Measurements from ENCODE around the gene SLC25A30. TPM values are rescaled to one million over a fixed set of nuclear protein-coding genes. Genes with fewer than 3 reads are reported as not detected.
A peak's percentile ranks its signal among the peaks of the same experiment; 100 is the strongest.

Gene SLC25A30
- total RNA-seq, 3 donors from 2014 or later (not counting 1 experiment from before 2014, with no cell fraction given) = 15.0 to 22.3 (median 22.0) TPM

DNA sequence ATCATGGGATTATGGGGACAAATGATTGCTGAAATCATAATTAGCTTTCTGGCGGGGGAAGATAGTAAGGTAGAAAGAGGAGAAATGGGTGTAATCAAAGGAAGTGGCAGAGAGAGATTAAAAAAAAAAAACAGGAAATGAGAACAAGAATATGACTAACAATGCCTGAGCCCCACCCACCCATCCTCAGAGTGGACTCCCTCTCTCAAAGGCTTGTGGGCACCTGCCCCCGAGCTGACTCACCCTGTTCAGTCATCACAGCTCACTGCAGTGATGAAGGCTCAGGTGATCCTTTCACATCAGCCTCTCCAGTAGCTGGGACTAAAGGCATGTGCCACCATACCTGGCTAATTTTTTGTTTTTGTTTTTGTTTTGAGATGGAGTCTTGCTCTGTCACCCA lies 50.8 kb downstream of the SLC25A30 start:
- Histone ChIP-seq H3K9me3 (ENCODE audit: control insufficient read depth, insufficient read depth, low read length) (no peaks in the 10 kb centered on the region), H3K36me3 (ENCODE audit: control insufficient read depth, insufficient read depth, low read length) (no peaks in the 10 kb centered on the region), H3K27me3 (ENCODE audit: control insufficient read depth, insufficient read depth, low read length) (no peaks in the 10 kb centered on the region), H3K27ac (ENCODE audit: low read length) (peak overlapping the region; percentile 36), H3K4me1 (ENCODE audit: control insufficient read depth, insufficient read depth, low read length) (peaks cover 34% of the 10 kb centered on the region), H3K4me3 (ENCODE audit: low read length) (no peak overlapping the region)
- TF ChIP-seq, protein P1, sequence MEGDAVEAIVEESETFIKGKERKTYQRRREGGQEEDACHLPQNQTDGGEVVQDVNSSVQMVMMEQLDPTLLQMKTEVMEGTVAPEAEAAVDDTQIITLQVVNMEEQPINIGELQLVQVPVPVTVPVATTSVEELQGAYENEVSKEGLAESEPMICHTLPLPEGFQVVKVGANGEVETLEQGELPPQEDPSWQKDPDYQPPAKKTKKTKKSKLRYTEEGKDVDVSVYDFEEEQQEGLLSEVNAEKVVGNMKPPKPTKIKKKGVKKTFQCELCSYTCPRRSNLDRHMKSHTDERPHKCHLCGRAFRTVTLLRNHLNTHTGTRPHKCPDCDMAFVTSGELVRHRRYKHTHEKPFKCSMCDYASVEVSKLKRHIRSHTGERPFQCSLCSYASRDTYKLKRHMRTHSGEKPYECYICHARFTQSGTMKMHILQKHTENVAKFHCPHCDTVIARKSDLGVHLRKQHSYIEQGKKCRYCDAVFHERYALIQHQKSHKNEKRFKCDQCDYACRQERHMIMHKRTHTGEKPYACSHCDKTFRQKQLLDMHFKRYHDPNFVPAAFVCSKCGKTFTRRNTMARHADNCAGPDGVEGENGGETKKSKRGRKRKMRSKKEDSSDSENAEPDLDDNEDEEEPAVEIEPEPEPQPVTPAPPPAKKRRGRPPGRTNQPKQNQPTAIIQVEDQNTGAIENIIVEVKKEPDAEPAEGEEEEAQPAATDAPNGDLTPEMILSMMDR (IDR thresholded peaks at IDR 0.05) = no peak
- Mint-ChIP-seq H3K27me3 (ENCODE audit: low read depth in 2 of 2) (no peaks in the 10 kb centered on the region), H3K27ac (peak overlapping the region; percentile 60 to 73), H3K4me1 (peaks cover 34 to 50% of the 10 kb centered on the region in 2 donors), H3K4me3 (peak overlapping the region; percentile 75), H3K9me3 (no peaks in the 10 kb centered on the region), H3K36me3 (no peaks in the 10 kb centered on the region)
- peak; percentile 61 to 92 for DNase-seq
- 5% methylated on average over 2 of the region's 2 CpGs for WGBS (ENCODE audit: insufficient coverage)
- intact Hi-C loops (cut with micrococcal nuclease) = loop anchor here (1.0 to 10.0 kb wide), 3 partner anchors 26 to 97 kb away; partner anchors contain the start of genes COG3, SLC25A30 and TPT1
- peak; percentile 96 to 97 (median 96) for ATAC-seq

DNA sequence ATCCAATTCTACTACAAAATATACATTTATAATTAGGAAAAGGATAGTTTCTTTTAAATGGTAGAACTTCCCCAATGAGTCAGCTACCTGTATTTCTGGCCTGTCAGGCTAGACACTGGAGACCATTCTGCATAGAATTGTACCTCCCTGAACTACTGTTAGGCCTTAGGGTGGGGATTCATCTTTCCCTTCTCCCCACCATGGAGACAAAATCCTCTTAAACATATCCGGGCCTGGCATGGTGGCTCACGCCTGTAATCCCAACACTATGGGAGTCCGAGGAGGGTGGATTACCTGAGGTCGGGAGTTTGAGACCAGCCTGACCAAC lies 52.7 kb downstream of the SLC25A30 start:
- H3K4me3 ChIP-seq (ENCODE audit: low read length) = no peak overlapping the region
- DNase-seq = no peak
- TF ChIP-seq, protein P1 (IDR thresholded peaks at IDR 0.05) = no peak
- WGBS (ENCODE audit: insufficient coverage) = 97% methylated on average over 4 of the region's 4 CpGs
- Mint-ChIP-seq H3K36me3 (no peaks in the 10 kb centered on the region), H3K27me3 (ENCODE audit: low read depth in 2 of 2) (no peaks in the 10 kb centered on the region), H3K4me3 (no peak overlapping the region), H3K9me3 (no peaks in the 10 kb centered on the region), H3K4me1 (peaks cover 35 to 51% of the 10 kb centered on the region in 2 donors), H3K27ac (no peak overlapping the region)
- H3K27ac ChIP-seq (ENCODE audit: low read length) = no peak overlapping the region
- no peak for ATAC-seq
- no peaks in the 10 kb centered on the region for H3K36me3 ChIP-seq (ENCODE audit: control insufficient read depth, insufficient read depth, low read length)
- peaks cover 27% of the 10 kb centered on the region for H3K4me1 ChIP-seq (ENCODE audit: control insufficient read depth, insufficient read depth, low read length)
- H3K9me3 ChIP-seq (ENCODE audit: control insufficient read depth, insufficient read depth, low read length) = no peaks in the 10 kb centered on the region
- intact Hi-C loops (cut with micrococcal nuclease) = loop anchor here (10.0 kb wide), 1 partner anchor 49 kb away; the partner anchor contains the start of gene SLC25A30
- H3K27me3 ChIP-seq (ENCODE audit: control insufficient read depth, insufficient read depth, low read length) = no peaks in the 10 kb centered on the region

DNA sequence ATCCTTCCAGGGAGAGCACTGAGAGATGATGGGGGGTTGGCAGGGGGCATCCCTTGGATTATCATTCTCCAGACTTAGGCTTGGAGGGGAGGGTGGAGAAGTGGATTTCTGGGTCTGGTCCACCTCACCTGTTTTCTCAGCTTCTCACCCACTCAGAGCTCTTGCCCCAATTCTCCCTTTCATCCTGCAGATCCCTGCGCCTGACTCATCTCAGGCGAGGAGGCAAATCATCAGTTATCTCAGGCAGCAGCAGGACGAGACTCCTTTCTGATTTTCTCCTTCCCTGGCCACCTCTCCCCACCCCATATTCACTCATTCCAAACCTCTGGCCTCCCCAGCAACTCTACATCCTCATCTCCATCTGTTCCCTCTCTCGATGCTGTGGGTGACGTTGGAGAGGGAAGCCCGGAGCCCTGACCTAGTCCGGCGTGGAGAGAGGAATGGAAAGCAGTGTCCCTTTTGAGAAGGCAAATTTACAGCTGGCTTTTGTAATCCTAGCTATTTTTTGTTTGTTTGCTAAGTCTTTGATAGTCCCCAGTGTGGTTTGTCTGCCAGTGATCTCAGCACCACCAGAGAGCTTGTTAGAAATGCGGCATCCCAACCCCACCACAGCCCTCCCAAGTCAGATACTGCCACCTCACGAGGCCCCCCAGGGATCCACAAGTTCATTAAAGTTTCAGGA lies 53.2 kb downstream of the SLC25A30 start:
- Mint-ChIP-seq H3K27me3 (ENCODE audit: low read depth in 2 of 2) (no peaks in the 10 kb centered on the region), H3K4me3 (no peak overlapping the region), H3K27ac (peak overlapping the region in 1 of 2 donors; percentile 60), H3K4me1 (peaks cover 35 to 49% of the 10 kb centered on the region in 2 donors), H3K36me3 (no peaks in the 10 kb centered on the region), H3K9me3 (no peaks in the 10 kb centered on the region)
- Histone ChIP-seq H3K4me3 (ENCODE audit: low read length) (no peak overlapping the region), H3K36me3 (ENCODE audit: control insufficient read depth, insufficient read depth, low read length) (no peaks in the 10 kb centered on the region), H3K27ac (ENCODE audit: low read length) (no peak overlapping the region), H3K9me3 (ENCODE audit: control insufficient read depth, insufficient read depth, low read length) (no peaks in the 10 kb centered on the region), H3K27me3 (ENCODE audit: control insufficient read depth, insufficient read depth, low read length) (no peaks in the 10 kb centered on the region), H3K4me1 (ENCODE audit: control insufficient read depth, insufficient read depth, low read length) (peaks cover 27% of the 10 kb centered on the region)
- WGBS (ENCODE audit: insufficient coverage) = 96% methylated on average over 9 of the region's 10 CpGs
- intact Hi-C loops (cut with micrococcal nuclease) = loop anchor here (10.0 kb wide), 1 partner anchor 50 kb away; the partner anchor contains the start of gene SLC25A30
- no peak for DNase-seq
- TF ChIP-seq, protein P1 (IDR thresholded peaks at IDR 0.05) = no peak
- no peak for ATAC-seq

All from natural killer cell (primary cell).